Aorta (tissue), 5 donors: Measurements from ENCODE around the gene MAGEL2. TPM values are rescaled to one million over a fixed set of nuclear protein-coding genes. Genes with fewer than 3 reads are reported as not detected.

Experiments used
- ATAC-seq: fragments of 200-7000 bp; cut with Tn5 transposase; one replicate; pipeline ENCODE4 v1.9.1; 2022; ENCODE audit warnings: moderate library complexity; ENCODE audit not compliant: low FRiP score
- DNase-seq, 2 donors: peaks; one replicate each; pipeline ENCODE4 v3.0.0-alpha.2; 2020
- H3K27ac ChIP-seq, 2 donors: one replicate each; pipeline ENCODE4 v1.5.1; 2013; ENCODE audit warnings: low read length in 2 of 2, mild to moderate bottlenecking in 2 of 2, moderate library complexity in 2 of 2, control low read depth in 1 of 2, inconsistent platforms in 1 of 2, low read depth in 1 of 2
- H3K27me3 ChIP-seq, 2 donors: one replicate each; pipeline ENCODE4 v1.6.1; 2013; ENCODE audit warnings: control low read depth in 1 of 2, low read length in 1 of 2, mild to moderate bottlenecking in 1 of 2, moderate library complexity in 1 of 2; ENCODE audit not compliant: insufficient read depth in 2 of 2, control insufficient read depth in 1 of 2
- H3K36me3 ChIP-seq, 2 donors: one replicate each; pipeline ENCODE4 v1.6.1; 2013; ENCODE audit warnings: control low read depth in 1 of 2, low read length in 1 of 2, mild to moderate bottlenecking in 1 of 2; ENCODE audit not compliant: insufficient read depth in 2 of 2, control insufficient read depth in 1 of 2
- H3K4me1 ChIP-seq, 2 donors: one replicate each; pipeline ENCODE4 v1.6.1; 2013; ENCODE audit warnings: low read length in 2 of 2, control low read depth in 1 of 2, mild to moderate bottlenecking in 1 of 2, moderate library complexity in 1 of 2; ENCODE audit not compliant: insufficient read depth in 2 of 2, control insufficient read depth in 1 of 2
- H3K4me3 ChIP-seq, 2 donors: one replicate each; pipeline ENCODE4 v1.5.1; 2013; ENCODE audit warnings: low read length in 2 of 2, control low read depth in 1 of 2, mild to moderate bottlenecking in 1 of 2
- H3K9me3 ChIP-seq: one replicate; pipeline ENCODE4 v1.6.1; 2013; ENCODE audit warnings: mild to moderate bottlenecking, low read length; ENCODE audit not compliant: control insufficient read depth
- WGBS, 2 donors: extraction: QIAGEN DNeasy Blood & Tissue Kit; methylation state at CpG; one replicate each; pipeline ENCODE4 v1.1.7; 2013; 5-methylcytosine and 5-hydroxymethylcytosine counted together
- intact Hi-C, 2 donors: fragments of 100-400 bp; cut with DNase I; formaldehyde crosslinking; loops; one replicate each; pipeline versions ENCODE4 v1.14.2 to v1.15.0; 2022
- polyA plus RNA-seq, 2 donors: library from polyadenylated mRNA; stranded (reverse); fragments of 200-250 nt; gene quantifications; one replicate each; pipeline ENCODE4 v1.2.3, GENCODE V29; 2013
- total RNA-seq, 2 donors: library from RNA; stranded (reverse); fragmentation: NEBNext Ultra II Directional; extraction: Animal tissue kit (Norgen Biotek cat#: 25700); gene quantifications; one replicate each; pipeline ENCODE4 v1.2.1, GENCODE V29; 2021
- donor health status: healthy with polysubstance abuse.
- donor health status: Bipolar disorder and iron deficiency.
- donor health status: DM: no; HTN: no; CAD: no.
- donor health status: DM: no; HTN: no; CAD: no.
- donor health status: DM: yes; HTN: yes; CAD: no.

MAGEL2 gene
- total and polyA plus RNA-seq, 4 donors = 0.10 to 0.27 (median 0.13) TPM; not detected in 1

- no peak for ATAC-seq
These were observed 52.3 kb downstream of the MAGEL2 start for GRCh38 chr15:23595368-23595767.

GRCh38 chr15:23594252-23594770 lies 53.4 kb downstream of the MAGEL2 start:
- no peak overlapping the region for H3K4me3 ChIP-seq
- intact Hi-C loops = no loop called here
- no peaks in the 10 kb centered on the region for H3K4me1 ChIP-seq
- H3K36me3 ChIP-seq = no peaks in the 10 kb centered on the region
- no peak for DNase-seq
- no peaks in the 10 kb centered on the region for H3K27me3 ChIP-seq
- no peak for ATAC-seq
- WGBS, 2 donors = 72% methylated on average over 7 of the region's 7 CpGs
- peaks cover 4% of the 10 kb centered on the region for H3K9me3 ChIP-seq
- H3K27ac ChIP-seq = no peak overlapping the region

More at GRCh38 chr15:23595368-23595767, 52.3 kb downstream of the MAGEL2 start:
- H3K4me3 ChIP-seq = no peak overlapping the region
- H3K36me3 ChIP-seq = no peaks in the 10 kb centered on the region
- DNase-seq = no peak
- H3K9me3 ChIP-seq = peaks cover 4% of the 10 kb centered on the region
- no peak overlapping the region for H3K27ac ChIP-seq
- intact Hi-C loops = no loop called here
- H3K27me3 ChIP-seq = no peaks in the 10 kb centered on the region
- no peaks in the 10 kb centered on the region for H3K4me1 ChIP-seq
- 56 to 77% methylated on average over 2 of the region's 2 CpGs for WGBS, 2 donors

Other genes with a start within 250 kb of the MAGEL2 start
- gene GOLGA6L2, start 200.6 kb downstream of the MAGEL2 start, total RNA-seq = not detected
- under 1 TPM in 1 of 2 donors, not detected in 1; 0.13 TPM for gene GOLGA6L2, start 200.6 kb downstream of the MAGEL2 start, polyA plus RNA-seq
- gene MKRN3, start 82.2 kb downstream of the MAGEL2 start, total RNA-seq = 1 to 10 TPM in 1 of 2 donors, not detected in 1; 1.6 TPM
- gene MKRN3, start 82.2 kb downstream of the MAGEL2 start, polyA plus RNA-seq = under 1 TPM; 0.13 to 0.28 TPM
- 10 to 100 TPM; 29.0 to 52.4 TPM for gene NDN, start 39.4 kb upstream of the MAGEL2 start, total RNA-seq
- gene NDN, start 39.4 kb upstream of the MAGEL2 start, polyA plus RNA-seq = 10 to 100 TPM; 16.7 to 47.8 TPM